ENCODE data around the gene SCN2B.

SCN2B gene

GRCh38 chr11:118128721-118129470 lies 47.5 kb downstream of the SCN2B start:
- DNase-seq, result no peak

- no peak for DNase-seq
Observed at GRCh38 chr11:118128310-118128709, 48.1 kb downstream of the SCN2B start.

GRCh38 chr11:118126082-118126838 lies 50.2 kb downstream of the SCN2B start:
- DNase-seq, result no peak

GRCh38 chr11:118124929-118125535 lies 51.4 kb downstream of the SCN2B start:
- DNase-seq, result no peak

- no peak for DNase-seq
Observed at GRCh38 chr11:118120793-118121192, 55.6 kb downstream of the SCN2B start.

GRCh38 chr11:118117790-118118601 lies 58.4 kb downstream of the SCN2B start:
- no peak for DNase-seq

- no peak for DNase-seq
Observed at GRCh38 chr11:118115048-118115447, 61.4 kb downstream of the SCN2B start.

- DNase-seq, result no peak
Observed at GRCh38 chr11:118114266-118114665, 62.2 kb downstream of the SCN2B start.

- DNase-seq, result no peak
Observed at GRCh38 chr11:118112711-118113430, 63.6 kb downstream of the SCN2B start.
